K562 (cell line): ENCODE measurements around the gene FXYD3. TPM values are rescaled to one million over a fixed set of nuclear protein-coding genes. Genes with fewer than 3 reads are reported as not detected.

Source experiments
- ATAC-seq: fragments of 200-7000 bp; cut with Tn5 transposase; 3 replicates; pipeline ENCODE4 v1.9.1; 2020; ENCODE audit warnings: moderate library complexity
- BruUV-seq: library from RNA; stranded (reverse); fragments of 400-500 nt; replicated peaks from 2 replicates; lab custom pipeline; 2021; lab: Mats Ljungman, UMichigan
- CTCF ChIA-PET: fragments of 300-600 bp; formaldehyde crosslinking; extraction: SDS; loops from one replicate; lab custom pipeline; 2021; ENCODE audit warnings: low intra/inter-chr PET ratio; lab: Yijun Ruan, JAX
- POLR2A ChIA-PET: fragments of 300-600, 350-650 bp; sonication (Branson Sonifier 250); formaldehyde crosslinking; extraction: SDS; loops from one replicate; lab custom pipeline; 2021; ENCODE audit warnings: antibody characterized with exemption, inconsistent platforms; lab: Yijun Ruan, JAX
- DNase-seq, 4 experiments: peaks; one replicate each; pipeline versions ENCODE4 v3.0.0 to v3.0.0-alpha.2; 2011 to 2018; ENCODE audit warnings: low spot score in 3 of 4, mixed read lengths in 3 of 4; ENCODE audit errors: extremely low read depth in 1 of 4
- FAIRE-seq: peaks from 2 replicates; lab custom pipeline; 2011; peaks lifted over from hg19 to GRCh38; lab: Jason Lieb, UNC
- H2AFZ ChIP-seq: 2 replicates; pipeline ENCODE4 v1.6.0; 2011; ENCODE audit warnings: low read depth, low read length, control low read depth, inconsistent platforms
- H3K27ac ChIP-seq: fragments of 200-600 bp; 3 replicates; pipeline ENCODE4 v1.8.0; 2011; ENCODE audit warnings: low read depth, mild to moderate bottlenecking, control low read depth, inconsistent platforms, low read length, moderate library complexity, mixed read lengths; ENCODE audit errors: extremely low read depth
- H3K27me3 ChIP-seq, 2 experiments: fragments of 300-600 bp in 1 of 2; 2 replicates in 1 of 2; 3 replicates in 1 of 2; pipeline versions ENCODE4 v1.6.0 to v1.8.0; 2011; ENCODE audit warnings: inconsistent platforms in 2 of 2, low read length in 2 of 2, mild to moderate bottlenecking in 1 of 2, mixed read lengths in 1 of 2, moderate library complexity in 1 of 2; ENCODE audit not compliant: control insufficient read depth in 2 of 2, insufficient read depth in 2 of 2
- H3K36me3 ChIP-seq: fragments of 300-600 bp; 3 replicates; pipeline ENCODE4 v1.8.0; 2011; ENCODE audit warnings: mild to moderate bottlenecking, low read length, inconsistent platforms; ENCODE audit not compliant: control insufficient read depth, insufficient read depth
- H3K4me1 ChIP-seq, 2 experiments: fragments of 200-600 bp in 1 of 2; replicated peaks in 1 of 2; 2 replicates in 1 of 2; 3 replicates in 1 of 2; pipeline versions ENCODE4 v1.5.1 to v1.8.0; 2011; ENCODE audit warnings: inconsistent platforms in 2 of 2, low read length in 2 of 2, mild to moderate bottlenecking in 1 of 2, mixed read lengths in 1 of 2, moderate library complexity in 1 of 2; ENCODE audit not compliant: control insufficient read depth in 2 of 2, insufficient read depth in 2 of 2
- H3K4me2 ChIP-seq: 2 replicates; pipeline ENCODE4 v1.6.1; 2011; ENCODE audit warnings: low read length, control low read depth, inconsistent platforms, mixed read lengths; ENCODE audit not compliant: insufficient read depth
- H3K4me3 ChIP-seq: fragments of 200-600 bp; sonication (generic), shearing (Covaris generic); 2 replicates; pipeline ENCODE4 v1.5.1; 2016; ENCODE audit warnings: control low read depth, inconsistent platforms
- H3K79me2 ChIP-seq: fragments of 200-600 bp; 3 replicates; pipeline ENCODE4 v1.8.0; 2011; ENCODE audit warnings: low read length, inconsistent platforms; ENCODE audit not compliant: control insufficient read depth, insufficient read depth
- H3K9ac ChIP-seq, 2 experiments: 2 replicates each; pipeline versions ENCODE4 v1.6.0 to v1.6.1; 2011; ENCODE audit warnings: low read depth in 2 of 2, low read length in 2 of 2, control low read depth in 1 of 2, inconsistent platforms in 1 of 2, mild to moderate bottlenecking in 1 of 2, mixed read lengths in 1 of 2; ENCODE audit not compliant: insufficient read depth in 1 of 2
- H3K9me1 ChIP-seq: one replicate; pipeline ENCODE4 v1.6.0; 2011; ENCODE audit warnings: inconsistent platforms, mild to moderate bottlenecking, low read length, moderate library complexity; ENCODE audit not compliant: control insufficient read depth, insufficient read depth
- H3K9me3 ChIP-seq: replicated peaks from 2 replicates; pipeline ENCODE4 v1.5.1; 2011; ENCODE audit warnings: low read depth, low read length, inconsistent platforms; ENCODE audit not compliant: control insufficient read depth, insufficient read depth
- H4K20me1 ChIP-seq: replicated peaks from 2 replicates; pipeline ENCODE4 v1.6.1; 2011; ENCODE audit warnings: low read length, inconsistent platforms, mixed read lengths; ENCODE audit not compliant: control insufficient read depth, insufficient read depth
- AFF1 ChIP-seq, 2 experiments: fragments of 450-650 bp; IDR thresholded peaks; 2 replicates each; pipeline ENCODE4 v1.6.1; 2018; ENCODE audit warnings: mild to moderate bottlenecking in 2 of 2, low read depth in 1 of 2; ENCODE audit not compliant: partially characterized antibody in 2 of 2
- HDAC2 ChIP-seq: fragments of 450-650 bp; IDR thresholded peaks from 2 replicates; pipeline ENCODE4 v1.6.1; 2016; ENCODE audit warnings: mild to moderate bottlenecking
- HMGN3 ChIP-seq: IDR thresholded peaks from 2 replicates; pipeline ENCODE4 v1.6.1; 2011; ENCODE audit warnings: borderline replicate concordance, low read depth, mild to moderate bottlenecking, mixed read lengths, low read length; ENCODE audit not compliant: insufficient read length; ENCODE audit errors: extremely low read depth
- KDM1A ChIP-seq, 2 experiments: fragments of 450-650 bp; IDR thresholded peaks; 2 replicates each; pipeline ENCODE4 v1.6.1; 2016; ENCODE audit warnings: mild to moderate bottlenecking in 2 of 2
- PHF21A ChIP-seq: fragments of 450-650 bp; IDR thresholded peaks from 2 replicates; pipeline ENCODE4 v1.6.1; 2017; ENCODE audit warnings: low read depth, borderline replicate concordance
- PRDM10 ChIP-seq: fragments of 450-650 bp; IDR thresholded peaks from 2 replicates; pipeline ENCODE4 v1.6.1; 2018; ENCODE audit not compliant: partially characterized antibody
- WGBS: fragments of 100-300 bp; shearing (Covaris generic); methylation state at CpG from one replicate; pipeline ENCODE4 v1.1.6; 2016; ENCODE audit warnings: low coverage, mixed read lengths; ENCODE audit not compliant: insufficient coverage; ENCODE audit errors: missing lambda C conversion rate; 5-methylcytosine and 5-hydroxymethylcytosine counted together
- in situ Hi-C: fragments of 300-500 bp; cut with MboI; formaldehyde crosslinking; loops from 4 replicates; pipeline ENCODE4 v1.15.0; 2018; ENCODE audit warnings: inconsistent platforms, mixed read lengths
- intact Hi-C: fragments of 100-400 bp; cut with micrococcal nuclease; formaldehyde crosslinking; loops from 2 replicates; pipeline ENCODE4 v1.14.2; 2022
- polyA plus RNA-seq, 8 experiments: library from polyadenylated mRNA; depleted of rRNA in 4 of 8; stranded (reverse) in 5 of 8; unstranded in 3 of 8; fragments of >200 nt; fragmentation: Nextera tagmentation in 2 of 8; fragmentation: Illumina TruSeq in 1 of 8; extraction: Ambion mirVana in 2 of 8; extraction: Trizol in 1 of 8; gene quantifications; 2 replicates each; pipeline versions ENCODE4 v1.2.1 to v1.2.3, GENCODE V29; 2011 to 2014; ENCODE audit warnings: inconsistent platforms in 1 of 8, missing spikeins in 1 of 8
- total RNA-seq, 7 experiments: library from RNA; depleted of rRNA in 6 of 7; stranded (reverse); fragments of >200 nt in 6 of 7; fragmentation: Illumina TruSeq in 2 of 7; extraction: Trizol in 2 of 7; gene quantifications; 2 replicates each; pipeline versions ENCODE4 v1.2.1 to v1.2.3, GENCODE V29; 2011 to 2021; ENCODE audit warnings: low replicate concordance in 1 of 7

FXYD3 gene
- total and polyA plus RNA-seq, 9 of the 15 experiments (the other 6 are each of a cell fraction or from before 2014, with no cell fraction given) = 0.24 TPM; not detected in 8

GRCh38 chr19:35090160-35090505, 25.5 kb upstream of the FXYD3 start:
- BruUV-seq = no TSS peak
- H3K79me2 ChIP-seq = no peaks in the 10 kb centered on the region
- WGBS = 31% methylated on average over 9 of the region's 9 CpGs
- FAIRE-seq = no peak
- TF ChIP-seq HDAC2 (0 out of 2 replicates have a peak, but pooled peaks have one; percentile 30), HMGN3 (no peak), PRDM10 (peak; percentile 48), KDM1A (IDR thresholded peaks at IDR 0.05) (peak; percentile 60 to 78; a peak in 2 of 4 replicates), AFF1 (IDR thresholded peaks at IDR 0.05; ENCODE audit: low read depth in 1 of 2, partially characterized antibody in 2 of 2) (no peak), PHF21A (peak; percentile 95)
- intact Hi-C loops = loop anchor here (1.0 to 10.0 kb wide), 2 partner anchors 23 to 45 kb away; partner anchors contain the start of gene HPN
- H3K4me2 ChIP-seq = no peak overlapping the region
- no peaks in the 10 kb centered on the region for H3K9me3 ChIP-seq
- CTCF ChIA-PET = interaction anchor here (0.5 to 1.1 kb wide), 3 partner anchors 40 to 1879 kb away, joined by 3 to 5 read pairs (median 4); no protein-coding TSS in a partner anchor
- H3K27ac ChIP-seq = no peak overlapping the region
- no peak for ATAC-seq
- POLR2A ChIA-PET = interaction anchor here (0.6 kb wide), 1 partner anchor 440 kb away, joined by 3 read pairs; no protein-coding TSS in a partner anchor
- peak overlapping the region in 1 of 2 experiments; percentile 59; a peak in 1 of 4 replicates for H3K9ac ChIP-seq
- no peaks in the 10 kb centered on the region for H3K36me3 ChIP-seq
- in situ Hi-C loops = no loop called here
- H3K27me3 ChIP-seq = peaks cover 0 to 4% of the 10 kb centered on the region in 2 experiments; a peak in 1 of 5 replicates
- peak overlapping the region; percentile 91 for H2AFZ ChIP-seq
- no peaks in the 10 kb centered on the region for H3K9me1 ChIP-seq
- H4K20me1 ChIP-seq = no peaks in the 10 kb centered on the region
- H3K4me3 ChIP-seq = no peak overlapping the region
- DNase-seq = no peak
- H3K4me1 ChIP-seq = peaks cover 10 to 37% of the 10 kb centered on the region in 2 experiments; a peak in 4 of 5 replicates
